ENCODE measurements around the gene MKI67.
"Not testable (repeated sequence)": the region's sequence is repeated elsewhere in the genome, so short reads cannot be mapped to it uniquely, and the experiment has no call there.

Gene MKI67

DNA sequence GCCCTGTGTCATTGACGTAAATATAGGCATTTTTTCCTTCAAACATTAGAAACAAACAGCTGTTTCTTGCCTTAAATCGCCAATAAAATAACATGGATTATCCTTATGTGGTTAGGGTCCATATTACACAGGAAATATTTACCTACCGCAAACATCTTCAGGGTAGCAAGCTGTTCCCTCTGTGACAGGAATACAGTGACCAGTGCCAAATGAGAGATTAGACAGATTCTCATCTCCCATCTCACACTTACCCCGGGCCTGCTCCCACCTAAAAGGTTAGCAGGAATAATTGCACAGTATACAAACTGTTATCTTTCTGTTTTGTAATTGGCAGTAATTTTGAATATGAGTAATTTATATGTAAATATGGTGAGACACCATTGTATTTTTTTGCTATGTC, 16.5 kb downstream of the MKI67 start:
- no peak for DNase-seq (ENCODE audit: low read depth, low spot score)

DNA sequence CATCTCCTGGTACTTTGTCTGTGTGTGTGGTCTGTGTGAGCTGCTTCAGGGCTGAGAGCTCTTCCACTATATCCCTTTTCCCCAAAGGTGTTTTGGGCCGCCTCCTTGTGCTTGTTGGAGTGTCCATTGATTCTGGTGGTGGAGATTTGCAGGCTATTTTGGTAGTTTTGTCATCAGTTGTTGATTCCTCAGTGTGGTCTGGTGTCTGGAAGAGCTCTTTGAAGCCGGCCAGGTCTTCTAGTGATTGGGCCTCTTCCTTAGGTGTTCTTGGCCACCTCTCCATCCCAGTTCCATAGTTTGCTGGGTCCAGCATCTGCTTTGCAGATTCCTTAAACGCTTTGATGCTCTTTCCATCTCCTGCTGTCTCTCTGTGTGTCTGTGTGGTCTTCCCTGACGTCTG, 20.8 kb downstream of the MKI67 start:
- DNase-seq (ENCODE audit: low read depth, low spot score): no peak

DNA sequence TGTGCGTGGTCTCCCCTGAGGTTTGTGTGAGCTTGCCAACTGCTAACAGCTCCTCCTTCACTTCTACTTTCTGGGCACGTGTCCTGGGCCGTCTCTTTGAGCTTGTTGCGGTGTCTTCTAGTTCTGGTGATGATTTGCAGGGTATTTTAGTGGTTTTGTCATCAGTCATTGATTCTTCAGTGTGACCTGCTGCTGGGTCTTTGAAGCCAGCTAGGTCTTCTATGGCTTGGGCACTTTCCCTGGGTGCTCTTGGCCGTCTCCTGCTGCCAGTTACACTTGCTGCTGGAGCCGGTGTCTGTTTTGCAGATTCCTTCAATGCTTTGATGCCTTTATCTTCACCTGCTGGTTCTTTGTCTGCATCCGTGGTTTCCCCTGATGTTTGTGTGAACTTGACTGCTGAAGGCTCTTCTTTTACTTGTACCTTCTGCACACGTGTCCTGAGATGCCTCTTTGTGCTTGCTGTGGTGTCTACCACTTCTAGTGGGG, 23.0 kb downstream of the MKI67 start:
- DNase-seq (ENCODE audit: low read depth, low spot score): no peak

DNA sequence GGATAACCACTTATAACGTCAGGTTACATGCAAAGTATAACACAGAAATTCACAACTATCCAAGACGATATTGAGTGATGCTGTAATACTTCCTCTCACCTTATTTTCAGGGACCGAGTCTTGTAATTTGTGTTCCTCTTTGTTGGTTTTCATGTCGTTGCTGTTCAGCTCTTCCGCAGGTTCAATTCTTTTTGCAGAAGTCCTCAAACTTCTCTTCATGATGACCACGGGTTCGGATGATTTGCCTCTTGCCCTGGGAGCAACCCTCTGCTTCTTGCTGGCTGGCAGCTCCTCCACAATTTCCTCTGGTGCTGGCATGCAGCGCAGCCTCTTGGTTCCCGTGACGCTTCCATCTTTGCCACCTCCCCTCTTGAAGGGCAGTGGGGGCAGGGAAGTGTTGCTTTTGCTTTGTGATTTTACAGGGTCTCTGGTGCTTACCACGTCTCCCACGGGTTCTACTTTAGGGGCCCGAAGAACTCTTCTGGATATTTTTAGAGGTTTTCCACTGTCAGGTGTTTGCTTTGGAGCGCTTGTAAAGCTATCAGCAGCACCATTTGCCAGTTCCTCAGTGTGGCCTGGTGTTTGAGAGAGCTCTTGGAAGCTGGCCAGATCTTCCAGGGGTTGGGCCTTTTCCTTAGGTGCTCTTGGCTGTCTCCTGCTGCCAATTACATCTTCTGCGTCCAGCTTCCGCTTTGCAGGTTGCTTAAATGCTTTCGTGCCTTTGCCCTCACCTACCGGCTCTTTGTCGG, 23.6 kb downstream of the MKI67 start:
- no peak for DNase-seq (ENCODE audit: low read depth, low spot score)

DNA sequence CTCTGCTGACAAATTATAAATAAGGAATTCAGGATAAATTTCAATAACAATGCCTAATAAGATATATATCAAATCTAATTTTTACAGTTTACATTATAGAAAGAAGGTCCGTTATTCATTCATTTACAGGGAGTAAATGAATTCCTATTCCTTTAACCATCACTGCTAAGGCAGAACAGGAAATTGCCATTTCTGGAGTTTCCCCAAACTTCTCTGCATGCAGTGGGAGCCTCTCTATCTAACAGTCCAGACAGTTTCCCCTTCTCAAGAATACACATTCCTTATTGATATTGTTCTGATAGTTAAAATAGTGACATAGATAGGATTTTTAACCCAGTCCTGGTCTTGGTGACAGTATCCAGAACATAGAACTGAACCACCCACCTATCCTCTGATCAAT, 24.3 kb downstream of the MKI67 start:
- DNase-seq (ENCODE audit: low read depth, low spot score): no peak

DNA sequence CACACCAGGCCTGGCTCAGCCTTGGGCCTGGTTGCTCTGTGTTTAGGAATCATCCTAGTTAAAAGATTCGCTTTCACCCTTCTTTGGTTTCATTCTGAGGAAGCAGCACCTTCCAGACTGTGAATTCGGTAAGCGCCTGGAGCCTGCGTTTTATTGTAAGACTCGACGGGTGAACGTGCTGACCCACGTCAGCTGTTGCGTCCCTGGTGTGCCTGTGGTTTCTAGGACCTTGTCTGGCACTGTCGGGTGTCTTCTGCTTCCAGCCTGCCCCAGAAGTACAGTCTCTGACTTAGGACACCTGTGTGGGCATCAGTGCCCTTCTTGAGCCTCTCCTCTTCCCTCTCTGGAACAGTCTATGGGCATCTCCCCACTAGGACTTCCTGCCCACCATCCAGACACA, 26.3 kb downstream of the MKI67 start:
- no peak for DNase-seq (ENCODE audit: low read depth, low spot score)

DNA sequence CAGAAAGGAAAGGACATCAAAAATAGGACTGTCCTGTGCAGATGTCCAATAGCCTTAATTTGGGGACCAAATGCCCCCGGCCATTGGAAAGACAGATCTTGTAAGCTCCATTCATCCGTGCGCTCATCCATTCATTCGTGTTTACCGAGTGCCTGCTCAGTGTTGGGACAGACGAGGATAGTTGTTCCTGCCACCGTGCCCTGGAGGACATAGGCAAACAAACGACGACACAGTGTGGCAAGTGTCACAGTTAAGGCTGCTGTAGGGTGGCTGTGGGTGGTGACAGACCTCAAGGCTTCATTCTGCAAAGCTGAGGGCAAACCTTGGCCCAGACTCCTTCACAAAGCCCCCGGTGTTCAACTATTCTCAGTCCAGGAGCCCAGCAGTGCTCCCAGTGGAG, 27.6 kb downstream of the MKI67 start:
- no peak for DNase-seq (ENCODE audit: low read depth, low spot score)

DNA sequence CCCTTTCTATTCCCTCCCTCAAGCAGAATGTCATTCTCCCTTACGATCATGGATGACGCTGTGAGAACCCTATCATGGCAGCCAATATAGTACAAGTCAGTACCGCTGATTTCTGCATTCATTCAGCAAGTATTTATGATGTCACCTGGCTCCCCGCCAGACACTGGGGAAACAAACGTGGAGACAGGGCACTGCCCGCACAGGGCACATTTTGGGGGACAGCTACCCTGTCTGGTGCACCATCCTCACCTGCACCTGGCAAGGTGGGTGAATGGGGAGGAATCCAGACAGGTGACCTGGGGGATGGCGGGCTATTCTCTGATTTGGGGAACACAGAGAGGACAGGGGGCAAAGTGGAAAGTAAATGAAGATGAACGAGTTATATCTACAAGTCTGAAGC, 28.4 kb downstream of the MKI67 start:
- no peak for DNase-seq (ENCODE audit: low read depth, low spot score)

DNA sequence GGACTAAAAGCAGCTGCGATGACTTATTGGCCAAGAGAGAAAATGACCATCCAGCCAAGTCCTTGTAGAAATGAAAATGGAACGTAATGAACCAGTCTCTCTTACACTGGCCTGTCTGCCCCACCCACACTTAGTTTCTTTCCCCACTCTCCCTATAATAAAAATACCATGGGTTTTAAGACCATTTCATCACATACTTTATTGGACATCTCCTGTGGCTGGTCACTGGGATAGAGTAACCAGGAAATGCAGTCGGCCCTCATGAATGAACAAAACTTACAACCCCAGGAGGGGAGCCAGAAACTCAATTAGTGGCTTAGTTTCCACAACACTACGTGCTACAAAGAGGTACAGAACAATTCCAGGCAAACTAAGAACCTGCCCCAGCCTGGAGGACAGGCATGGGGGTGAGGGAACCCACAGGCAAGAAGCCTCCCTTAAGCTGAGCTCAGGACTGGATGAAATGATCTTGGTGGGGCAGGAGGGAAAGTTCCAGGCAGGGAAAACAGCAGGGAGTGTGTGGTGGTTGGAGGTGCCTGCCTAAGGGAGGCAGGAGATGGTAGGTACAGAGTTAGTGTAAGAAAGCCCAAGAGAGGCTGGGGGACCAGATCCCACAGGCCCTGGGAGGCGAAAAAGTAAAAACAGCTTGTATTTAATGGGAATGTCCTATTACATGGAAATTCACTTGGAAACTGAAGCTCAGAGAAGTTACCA, 29.6 kb downstream of the MKI67 start:
- no peak for DNase-seq (ENCODE audit: low read depth, low spot score)

DNA sequence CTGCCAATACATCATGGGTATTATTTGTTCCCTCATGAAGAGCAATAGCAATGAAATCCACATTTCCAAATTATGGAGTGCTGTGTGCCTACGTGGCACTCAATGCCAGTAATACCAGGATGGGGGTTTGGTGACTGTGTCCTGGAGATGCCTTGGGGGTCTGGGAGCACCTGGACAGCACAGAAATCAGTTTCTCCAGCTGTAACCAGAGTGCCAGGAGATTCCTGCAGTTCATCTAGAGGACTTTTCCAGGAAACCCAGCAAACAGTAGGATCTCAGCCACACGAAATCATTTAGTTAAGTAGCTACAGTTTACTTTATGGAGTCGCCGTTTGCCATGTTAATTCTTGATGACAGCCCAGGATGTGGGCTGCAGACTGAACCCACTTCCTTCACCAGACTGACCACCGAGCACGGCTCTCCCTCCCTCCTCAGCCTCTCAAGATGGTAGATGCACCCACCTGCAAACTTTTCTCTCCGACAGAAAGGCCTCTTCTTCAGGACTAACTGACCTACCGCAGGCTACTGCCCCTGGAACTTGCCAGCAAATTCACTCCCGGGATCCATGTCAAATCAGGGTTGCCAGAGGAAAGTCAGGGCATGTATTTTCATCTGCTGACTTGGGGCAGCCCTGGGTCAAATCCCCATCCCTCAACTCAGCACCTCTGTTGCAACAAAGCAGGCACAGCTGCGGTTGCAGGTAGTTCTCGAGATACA, 30.3 kb downstream of the MKI67 start:
- DNase-seq (ENCODE audit: low read depth, low spot score): no peak

DNA sequence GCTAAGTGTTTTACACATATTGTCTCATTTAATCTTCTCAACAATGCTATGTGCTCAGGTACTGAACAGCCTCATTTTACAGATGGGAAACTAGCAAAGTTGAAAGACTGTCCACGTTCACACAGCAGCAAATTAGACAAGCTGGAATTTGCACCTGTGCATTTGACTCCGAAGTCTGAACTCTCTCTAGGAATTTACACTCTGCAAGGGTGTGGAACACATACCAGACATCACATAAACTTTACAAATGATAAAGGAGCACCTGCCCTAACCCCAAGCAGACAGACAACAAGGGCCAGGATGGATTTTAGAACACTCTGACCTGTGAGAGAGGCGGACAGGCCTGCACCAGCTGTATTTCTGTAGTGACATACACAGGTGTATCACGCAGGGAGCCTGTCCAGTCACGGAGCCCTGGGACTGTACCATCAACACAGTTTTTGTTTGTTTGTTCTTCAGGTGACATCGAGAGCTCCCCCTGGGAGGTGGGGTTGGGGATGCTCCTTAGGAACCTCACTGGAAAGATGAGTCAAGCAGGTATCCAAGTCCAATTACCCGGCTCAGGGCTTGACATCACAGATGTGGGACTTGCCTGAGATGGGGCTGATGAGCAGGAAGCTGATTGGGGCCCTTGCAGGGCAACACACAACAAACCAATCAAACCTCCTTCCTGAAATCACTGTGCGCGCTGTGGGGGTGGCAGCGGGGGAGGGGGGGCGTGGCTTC, 31.0 kb downstream of the MKI67 start:
- no peak for DNase-seq (ENCODE audit: low read depth, low spot score)

DNA sequence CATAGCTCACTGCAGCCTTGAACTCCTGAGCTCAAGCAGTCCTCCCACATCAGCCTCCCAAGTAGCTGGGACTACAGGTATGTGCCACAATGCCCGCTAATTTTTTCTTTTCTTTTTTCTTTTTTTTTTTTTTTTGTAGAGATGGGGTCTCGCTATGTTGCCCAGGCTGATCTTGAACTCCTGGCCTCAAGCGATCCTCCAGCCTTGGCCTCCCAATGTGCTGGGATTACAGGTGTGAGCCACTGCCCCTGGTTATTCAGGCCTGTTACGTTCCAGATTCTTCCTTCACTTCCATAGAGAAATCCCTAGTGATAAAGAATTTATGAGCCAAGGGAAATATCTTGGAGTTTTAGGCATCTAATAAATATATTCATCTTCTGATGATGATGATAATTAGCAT, 31.6 kb downstream of the MKI67 start:
- not testable (repeated sequence) for DNase-seq (ENCODE audit: low read depth, low spot score)

DNA sequence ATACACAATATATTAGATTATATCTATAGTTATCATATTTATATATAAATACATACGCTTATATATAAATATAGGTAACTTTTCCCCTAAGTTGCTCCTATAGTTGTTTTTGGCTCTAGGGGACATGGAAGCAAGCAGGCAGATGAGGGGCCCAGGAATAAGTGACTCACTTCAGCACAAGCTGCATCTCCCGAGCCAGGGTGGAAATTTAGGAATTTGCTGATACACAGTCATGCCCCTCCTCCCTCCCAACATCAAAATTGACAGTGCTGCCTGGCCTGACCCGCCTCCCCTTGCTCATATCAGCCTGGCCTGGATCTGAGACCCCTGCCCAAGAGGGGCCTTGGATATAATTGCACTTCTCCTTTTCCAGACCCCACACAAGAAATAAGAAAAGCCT, 33.8 kb downstream of the MKI67 start:
- no peak for DNase-seq (ENCODE audit: low read depth, low spot score)

DNA sequence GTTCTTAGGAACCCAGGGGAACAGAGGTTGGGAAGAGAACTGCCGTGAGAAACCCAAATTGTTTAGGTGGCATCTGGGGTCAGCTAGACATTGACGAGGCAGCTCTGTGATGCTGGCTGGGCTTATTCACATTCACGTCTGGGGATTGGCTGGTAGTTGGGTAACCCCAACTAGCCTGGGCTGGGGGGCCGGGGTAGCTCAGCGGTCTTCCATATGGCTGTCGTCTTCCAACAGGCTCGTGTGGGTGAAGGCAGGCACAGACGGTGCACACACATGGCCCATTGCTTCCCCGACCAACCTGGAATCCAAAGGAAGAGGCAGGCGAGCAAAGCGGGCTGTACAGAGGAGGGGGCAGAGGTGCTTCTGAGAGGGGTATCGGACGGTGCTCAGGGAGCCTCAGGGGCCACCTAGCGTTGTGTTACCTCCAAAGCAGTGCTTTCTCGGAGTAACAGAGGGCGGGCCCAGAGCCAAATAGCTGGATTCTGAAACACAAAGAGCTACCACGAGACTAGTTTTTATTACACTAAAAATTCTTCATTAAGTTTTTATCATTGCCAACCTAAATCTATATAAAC, 34.5 kb downstream of the MKI67 start:
- DNase-seq (ENCODE audit: low read depth, low spot score): no peak

DNA sequence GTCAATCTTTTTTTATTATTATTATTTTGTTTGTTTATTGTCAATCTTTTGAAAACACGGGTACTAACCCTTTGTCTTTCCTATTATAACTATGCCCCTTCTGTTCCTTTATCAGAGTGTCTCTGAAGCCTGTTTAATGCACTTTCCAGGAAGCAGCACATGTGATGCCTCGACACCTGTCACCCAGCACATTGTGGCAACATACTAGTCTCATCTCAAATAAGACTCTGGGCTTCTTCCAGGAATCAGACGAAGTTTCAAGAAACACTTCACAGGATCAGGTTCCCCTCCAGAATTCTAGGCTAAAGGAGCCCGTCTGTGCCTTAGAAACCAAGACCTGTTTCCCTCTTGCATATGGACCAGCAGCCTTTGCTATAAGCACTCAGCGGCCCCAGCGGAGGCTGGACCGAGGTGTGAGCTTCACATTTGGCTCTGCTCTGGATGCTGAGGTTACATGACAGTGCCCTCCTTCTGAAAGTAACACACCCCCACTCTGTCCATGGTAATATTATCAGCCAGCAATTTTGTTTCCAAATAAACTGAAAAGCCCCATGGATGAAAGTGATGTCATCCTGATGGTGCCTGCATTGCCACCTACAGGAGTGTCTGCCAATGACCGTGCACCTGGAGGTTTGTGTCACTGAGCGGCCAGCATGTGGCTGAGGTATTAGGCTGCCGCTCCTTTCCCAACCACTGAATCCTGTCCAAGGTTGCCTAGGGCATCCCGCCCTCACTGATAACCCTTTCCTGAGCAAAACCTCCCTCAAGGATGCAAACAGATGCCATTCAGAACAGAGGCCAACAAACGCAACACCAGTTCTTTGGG, 38.1 kb downstream of the MKI67 start:
- DNase-seq (ENCODE audit: low read depth, low spot score): no peak

DNA sequence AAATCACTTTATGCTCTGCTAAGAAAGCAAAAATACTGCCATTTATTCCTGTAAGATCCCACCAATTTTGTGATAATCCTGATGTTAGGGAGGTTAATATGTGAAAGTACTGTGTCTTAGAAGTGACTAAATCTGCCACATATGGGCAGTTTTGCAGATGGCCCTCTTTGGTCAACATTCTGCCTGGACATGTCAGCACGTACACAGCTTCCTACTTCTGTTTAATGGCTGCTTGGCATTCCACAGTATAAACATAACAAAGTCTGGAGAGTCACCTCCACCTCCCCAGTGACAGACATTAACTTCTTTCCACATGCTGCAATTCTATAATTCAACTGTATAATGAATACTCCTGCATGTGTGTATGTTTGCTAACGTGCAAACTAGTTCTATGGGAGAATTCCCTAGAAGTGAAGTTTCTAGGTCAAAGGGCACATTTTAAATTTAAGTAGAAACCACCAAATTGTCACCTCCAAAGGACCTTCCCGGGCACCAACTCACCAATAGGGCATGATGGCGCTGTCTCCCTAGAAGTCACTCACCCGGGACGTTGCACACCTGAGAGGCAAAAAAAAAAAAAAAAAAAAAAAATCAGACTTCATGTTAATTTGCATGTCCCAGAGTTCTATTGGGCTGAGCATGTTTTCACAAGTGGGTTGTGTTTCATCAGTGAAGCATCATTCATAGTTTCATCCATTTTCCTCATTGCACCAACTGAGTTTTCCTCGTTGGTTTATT, 38.9 kb downstream of the MKI67 start:
- DNase-seq (ENCODE audit: low read depth, low spot score): no peak

DNA sequence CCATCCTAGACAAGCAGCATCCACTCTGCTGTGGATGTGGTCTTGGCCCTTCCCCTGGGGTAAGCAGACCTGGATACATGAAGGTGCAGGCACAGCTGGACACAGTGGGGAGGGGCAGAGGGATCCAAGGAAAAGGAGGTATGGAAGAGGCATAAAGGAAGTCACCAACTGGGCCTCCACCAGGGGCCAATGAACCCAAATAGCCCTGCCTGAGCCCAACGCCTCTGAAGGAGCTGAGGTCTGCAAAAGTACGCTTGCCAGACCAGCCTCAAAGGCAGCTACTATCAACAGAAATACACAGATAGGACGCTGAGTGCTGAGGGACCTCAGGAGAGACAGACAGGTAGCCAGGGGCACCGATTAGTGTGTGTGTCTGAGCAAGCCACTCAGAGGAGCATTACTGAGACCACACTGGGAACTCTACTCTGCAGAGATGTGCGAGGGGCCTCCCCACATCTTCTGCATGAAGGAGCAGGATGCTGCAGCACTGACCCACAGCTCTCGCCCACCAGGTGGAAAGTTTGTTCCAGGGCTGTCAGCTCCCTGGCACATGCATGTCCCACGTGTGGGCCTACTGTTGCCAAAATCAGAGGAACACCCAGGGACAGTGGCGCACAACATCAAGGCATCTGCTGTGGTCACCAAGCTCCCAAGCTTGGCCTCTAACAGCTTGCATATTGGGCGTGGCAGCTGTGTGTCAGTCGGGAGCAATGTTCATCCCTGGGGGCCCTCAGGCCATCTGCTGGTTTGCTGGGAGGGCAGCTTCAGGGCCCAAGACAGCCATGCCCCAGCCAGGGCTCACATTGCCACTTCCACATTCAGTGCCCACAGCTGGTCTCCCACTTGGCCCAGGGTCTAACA, 40.0 kb downstream of the MKI67 start:
- no peak for DNase-seq (ENCODE audit: low read depth, low spot score)

DNA sequence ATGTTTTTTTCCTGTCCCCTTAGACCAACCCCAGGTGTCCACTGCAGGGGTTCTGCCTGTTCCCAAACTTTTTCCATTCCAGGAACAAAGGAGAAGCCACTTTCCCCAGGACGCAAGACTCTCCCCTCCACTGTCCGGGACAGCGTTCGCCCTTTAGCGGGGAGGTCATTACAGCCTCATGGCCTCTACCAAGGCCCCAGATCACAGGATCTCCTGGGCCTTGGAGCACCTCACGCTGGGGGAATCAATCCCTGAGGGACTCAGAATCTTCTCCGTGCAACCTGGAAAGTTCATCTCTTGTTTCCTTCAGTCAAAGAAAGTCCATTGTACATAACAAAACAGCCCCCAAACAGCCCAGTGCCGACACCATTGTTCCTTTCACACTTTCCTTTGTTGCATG, 41.2 kb downstream of the MKI67 start:
- DNase-seq (ENCODE audit: low read depth, low spot score): no peak

DNA sequence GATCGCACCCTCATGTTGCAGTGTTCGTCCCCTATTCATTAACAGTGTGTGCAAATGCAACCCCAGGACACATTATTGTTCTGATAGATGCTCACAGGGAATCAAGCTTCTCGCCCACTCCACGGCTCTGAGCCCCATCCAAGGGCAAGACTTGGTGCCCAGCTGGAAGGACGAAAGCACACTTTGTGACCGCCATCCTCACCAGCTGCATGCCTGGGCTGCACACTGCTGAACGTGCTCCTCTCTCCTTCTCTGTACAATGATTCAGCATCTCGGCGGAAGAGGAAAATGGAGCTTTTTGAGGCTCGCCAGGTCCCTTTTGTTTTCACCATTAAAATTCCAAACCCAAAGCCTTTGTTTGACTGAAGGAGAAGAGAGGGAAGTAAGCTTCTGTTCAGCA, 41.9 kb downstream of the MKI67 start:
- DNase-seq (ENCODE audit: low read depth, low spot score): no peak

Measured in brain pericyte (primary cell).